IPS-18c (cell line): ENCODE data around the gene MLPH.
A peak's percentile ranks its signal among the peaks of the same experiment; 100 is the strongest.

Source experiments
- H3K4me3 ChIP-seq: 2 replicates; pipeline ENCODE4 v1.7.0; 2013; ENCODE audit warnings: low read depth, mild to moderate bottlenecking, low read length, moderate library complexity; ENCODE audit not compliant: insufficient read depth
- H3K9me3 ChIP-seq: one replicate; pipeline ENCODE4 v1.6.1; 2013; ENCODE audit warnings: mild to moderate bottlenecking, low read length, moderate library complexity; ENCODE audit not compliant: control insufficient read depth, insufficient read depth

Gene MLPH

DNA sequence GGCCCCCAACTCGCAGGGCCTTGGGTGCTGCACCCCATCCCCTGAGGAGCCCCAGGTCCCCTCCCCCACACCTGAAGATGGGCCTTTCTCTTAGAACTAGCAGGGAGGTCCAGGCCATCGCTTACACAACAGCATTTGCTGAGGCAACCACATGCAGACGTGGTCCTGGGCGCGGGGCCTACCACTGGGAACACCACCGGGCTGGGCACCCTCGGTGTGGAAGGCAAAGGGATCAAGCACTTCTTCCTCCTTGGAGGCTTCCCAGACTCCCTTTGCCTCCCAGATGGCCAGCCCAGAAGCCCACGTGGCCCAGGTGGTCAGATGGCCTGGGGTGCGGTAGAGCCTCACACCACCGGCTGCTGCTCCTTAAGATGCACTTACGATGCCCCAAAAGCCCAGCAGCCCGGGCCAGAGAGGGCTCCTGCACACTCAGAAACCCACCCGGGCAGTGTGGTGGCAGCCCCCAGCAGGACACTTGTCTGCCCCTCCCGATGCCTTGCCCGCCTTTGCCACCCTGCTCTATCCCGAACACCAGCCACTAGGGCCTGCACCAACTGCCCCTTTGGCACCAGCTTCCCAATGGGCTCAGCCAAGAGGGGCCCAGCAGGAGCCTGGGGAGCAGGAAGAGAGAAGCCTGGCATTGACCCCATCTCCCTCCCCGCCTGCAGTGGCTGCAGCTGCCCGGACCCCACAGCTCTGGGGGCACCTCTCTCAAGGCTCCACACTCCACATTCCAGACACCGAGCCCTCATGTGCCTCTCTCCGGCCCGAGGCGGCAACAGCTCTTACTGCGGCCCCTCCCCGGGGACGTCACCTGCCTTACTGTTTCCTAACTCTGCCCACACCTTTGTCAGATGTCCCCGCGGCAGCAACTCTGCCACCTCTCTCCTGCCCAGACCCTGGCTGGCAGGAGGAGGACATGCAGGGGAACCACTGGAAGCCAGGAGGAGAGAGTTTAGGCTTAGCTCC, 13.9 kb upstream of the MLPH start:
- Histone ChIP-seq H3K9me3 (no peaks in the 10 kb centered on the region), H3K4me3 (no peak overlapping the region)

DNA sequence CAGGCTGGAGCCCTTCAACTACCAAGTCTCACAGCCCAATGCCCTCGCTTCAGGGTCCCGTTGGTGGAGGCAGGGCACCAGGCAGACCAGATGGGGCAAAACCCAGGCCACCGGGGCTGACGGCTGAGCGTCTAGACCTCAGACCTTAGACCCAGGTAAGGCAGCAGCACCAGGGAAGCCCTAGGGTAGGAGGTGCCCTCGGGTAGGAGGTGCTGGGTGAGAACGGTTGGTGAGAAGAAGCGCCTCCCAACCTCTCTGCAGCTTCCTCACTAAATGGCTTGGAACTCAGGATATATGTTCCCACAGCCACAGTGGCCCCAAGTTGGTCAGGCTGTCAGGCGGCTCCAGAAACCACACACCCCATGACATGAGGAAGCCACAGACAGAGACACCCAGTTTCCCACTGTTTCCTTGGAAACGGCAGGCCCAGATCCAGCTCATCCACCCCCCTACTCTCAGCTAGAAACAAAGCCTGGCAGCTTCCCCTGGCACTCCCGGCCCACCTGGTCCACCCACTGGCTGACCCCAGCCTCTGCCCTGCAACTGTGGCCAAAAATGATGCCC, 13.1 kb upstream of the MLPH start:
- Histone ChIP-seq H3K4me3 (no peak overlapping the region), H3K9me3 (no peaks in the 10 kb centered on the region)

DNA sequence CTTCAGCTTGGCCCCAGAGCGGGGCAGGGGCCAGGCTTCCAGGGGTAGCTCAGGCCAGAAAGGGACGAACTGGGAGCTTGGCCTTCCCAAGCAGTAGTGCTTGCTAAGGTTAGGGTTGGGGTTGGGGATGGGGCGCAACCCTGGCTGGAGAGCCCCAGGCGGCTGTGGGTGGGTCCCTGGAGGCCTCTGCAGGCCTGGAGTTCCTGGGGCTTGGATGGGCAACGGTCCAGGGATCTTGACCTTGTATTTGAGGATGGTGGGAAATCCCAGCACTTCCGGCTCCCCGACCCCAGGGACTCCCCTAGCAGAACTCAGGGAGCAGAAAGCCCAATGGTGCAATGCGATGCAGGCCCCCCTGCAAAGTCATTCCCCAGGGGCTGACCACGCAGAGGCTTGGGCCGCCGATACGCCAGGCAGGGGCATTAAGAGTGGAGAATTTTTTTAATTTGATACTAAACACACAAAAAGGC, 12.6 kb upstream of the MLPH start:
- Histone ChIP-seq H3K4me3 (peak overlapping the region; percentile 76), H3K9me3 (no peaks in the 10 kb centered on the region)

GRCh38 chr2:237474931-237475703, 11.9 kb upstream of the MLPH start:
- Histone ChIP-seq H3K4me3 (peak overlapping the region; percentile 76), H3K9me3 (no peaks in the 10 kb centered on the region)

DNA sequence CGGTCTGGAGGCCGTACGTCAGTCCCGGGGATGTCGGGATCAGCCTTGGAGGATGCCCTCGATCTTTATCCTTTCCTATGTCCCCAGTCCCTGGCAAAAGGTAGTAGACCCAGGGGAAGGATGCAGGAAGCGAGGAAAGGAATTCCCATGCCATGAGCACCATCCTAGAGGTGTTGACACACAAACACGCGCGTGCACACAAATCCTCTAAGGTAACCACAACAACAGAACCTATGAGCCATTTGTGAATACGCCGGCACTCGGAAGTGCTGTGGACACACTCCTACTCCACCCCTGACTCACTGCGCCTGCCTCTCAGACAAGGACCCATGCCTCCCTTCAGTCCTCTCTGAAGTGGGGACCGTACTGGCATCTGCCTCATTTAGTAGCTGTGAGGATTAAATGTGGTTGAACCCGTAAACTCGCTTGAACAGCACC, 11.3 kb upstream of the MLPH start:
- Histone ChIP-seq H3K9me3 (no peaks in the 10 kb centered on the region), H3K4me3 (peak overlapping the region; percentile 76)

DNA sequence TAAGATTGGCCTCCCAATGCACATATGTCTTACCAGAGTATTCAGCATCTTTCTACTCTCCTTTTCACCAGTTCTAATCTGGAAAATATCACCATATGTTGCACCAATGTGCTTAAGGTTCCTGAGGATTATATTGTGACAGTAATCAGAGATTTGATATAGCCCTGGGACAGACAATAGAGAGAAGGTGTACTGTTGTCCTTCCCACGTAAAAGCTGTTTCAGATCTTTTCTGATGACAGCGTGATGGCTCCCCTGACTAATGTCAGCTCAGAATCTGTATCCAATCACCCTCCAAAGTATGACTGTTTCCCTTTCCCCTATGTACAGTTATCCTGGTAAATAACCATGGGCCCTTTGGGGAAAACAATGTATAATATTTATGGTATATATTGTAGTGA, 9.0 kb upstream of the MLPH start:
- no peaks in the 10 kb centered on the region for H3K9me3 ChIP-seq
- H3K4me3 ChIP-seq: no peak overlapping the region

DNA sequence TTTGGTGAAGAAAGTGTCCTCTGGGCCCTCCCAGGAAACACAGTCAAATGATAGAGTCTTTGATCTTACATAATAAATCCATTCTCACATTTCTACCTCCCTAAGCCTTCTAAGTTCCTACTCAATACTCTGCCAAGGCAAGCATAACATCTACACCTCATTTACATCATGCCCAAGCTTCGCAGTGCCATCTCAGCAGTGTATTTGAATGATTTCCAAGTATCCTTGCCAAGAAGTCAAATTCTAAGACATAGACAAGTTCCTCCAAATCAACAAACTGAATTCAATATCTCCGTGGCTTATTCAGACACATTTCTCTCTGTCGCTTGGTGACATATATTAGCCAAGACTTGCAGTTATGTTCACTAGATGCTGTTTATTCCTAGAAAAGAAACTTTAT, 8.1 kb upstream of the MLPH start:
- H3K9me3 ChIP-seq: no peaks in the 10 kb centered on the region
- no peak overlapping the region for H3K4me3 ChIP-seq

- H3K4me3 ChIP-seq: no peak overlapping the region
Measured at GRCh38 chr2:237479747-237480146, 7.3 kb upstream of the MLPH start.

DNA sequence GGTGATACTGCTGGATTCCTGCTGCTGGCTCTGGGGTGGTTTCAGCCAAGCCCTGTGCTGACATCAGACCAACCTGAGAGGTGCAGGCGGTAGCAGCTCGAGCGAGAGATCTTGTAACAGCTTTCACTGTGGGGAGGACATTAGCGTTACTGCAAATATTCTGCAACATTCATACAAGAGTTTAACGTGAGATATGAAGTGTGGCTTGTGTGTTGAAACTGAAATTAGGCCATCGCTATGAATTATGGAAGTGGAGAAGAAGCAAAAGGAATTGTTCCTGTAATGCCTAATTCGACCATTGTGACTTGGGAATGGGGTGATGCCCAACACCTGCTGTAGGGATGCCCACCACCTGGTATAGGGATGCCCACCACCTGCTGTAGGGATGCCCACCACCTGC, 6.5 kb upstream of the MLPH start:
- Histone ChIP-seq H3K4me3 (no peak overlapping the region), H3K9me3 (no peaks in the 10 kb centered on the region)

More at GRCh38 chr2:237479747-237480146, 7.3 kb upstream of the MLPH start:
- H3K9me3 ChIP-seq: no peaks in the 10 kb centered on the region

DNA sequence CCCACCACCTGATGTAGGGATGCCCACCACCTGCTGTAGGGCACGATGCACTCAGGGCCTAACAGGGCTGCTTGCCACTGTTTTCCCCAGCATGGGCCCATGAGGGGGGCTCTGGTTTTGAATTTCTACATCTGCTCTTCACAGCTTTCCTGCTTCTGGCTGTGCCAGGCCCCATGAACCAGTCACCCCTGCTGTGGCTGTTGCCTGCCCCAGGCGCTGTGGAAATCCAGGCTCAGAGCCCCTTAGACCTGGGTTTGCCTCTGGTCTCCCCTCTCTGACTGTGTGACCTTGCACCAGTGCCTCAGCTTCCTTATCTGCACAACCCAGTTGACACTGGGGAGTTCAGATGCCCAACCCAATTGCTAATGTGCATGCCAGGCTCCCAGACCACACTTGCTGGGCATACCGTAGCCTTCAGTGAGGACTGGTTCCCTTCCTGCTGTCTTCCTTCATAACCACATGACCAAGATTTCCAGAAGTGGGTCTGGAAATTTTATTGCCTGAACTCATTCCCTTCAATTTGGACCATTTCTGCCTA, 6.0 kb upstream of the MLPH start:
- H3K9me3 ChIP-seq: no peaks in the 10 kb centered on the region
- H3K4me3 ChIP-seq: no peak overlapping the region

DNA sequence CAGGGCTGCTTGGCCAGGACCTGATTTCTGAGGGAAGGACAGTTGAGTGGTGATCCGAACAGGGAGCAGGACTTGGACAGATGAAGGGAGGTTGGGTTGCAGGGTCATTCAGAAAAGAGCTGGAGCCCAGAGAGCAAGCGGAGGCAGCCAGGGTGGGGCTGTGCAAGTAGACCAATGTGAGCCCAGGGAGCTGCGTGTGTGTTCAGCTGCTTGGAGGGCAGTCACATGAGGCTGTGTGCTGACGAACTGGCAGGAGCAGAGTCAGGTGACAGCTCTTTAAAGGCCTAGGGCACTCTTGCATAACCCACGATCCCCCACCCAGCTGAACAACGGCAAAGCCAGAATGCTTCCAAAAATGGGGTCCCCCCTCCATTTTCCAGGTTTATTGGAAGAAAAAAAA, 4.6 kb upstream of the MLPH start:
- no peak overlapping the region for H3K4me3 ChIP-seq
- no peaks in the 10 kb centered on the region for H3K9me3 ChIP-seq

- Histone ChIP-seq H3K4me3 (no peak overlapping the region), H3K9me3 (no peaks in the 10 kb centered on the region)
Measured at GRCh38 chr2:237483018-237483731, 3.9 kb upstream of the MLPH start.

DNA sequence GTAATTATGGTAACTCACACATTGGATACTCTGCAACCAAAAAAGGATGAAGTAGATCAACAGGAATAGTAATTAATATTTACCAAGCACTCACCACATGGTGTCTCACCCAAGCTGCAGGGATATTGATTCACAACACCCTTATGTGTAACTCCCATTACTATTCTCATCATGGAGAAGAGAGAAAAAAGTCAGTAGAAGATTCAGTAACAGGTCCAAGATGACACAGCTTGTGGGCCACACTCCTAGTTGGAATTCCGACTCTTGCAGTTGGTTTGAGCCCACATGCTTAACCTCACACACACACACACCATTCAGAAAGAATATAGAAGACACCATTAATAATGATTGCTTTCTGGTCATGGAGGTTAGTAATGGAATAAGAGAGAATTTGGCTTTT, 1.7 kb upstream of the MLPH start:
- H3K9me3 ChIP-seq: no peaks in the 10 kb centered on the region
- no peak overlapping the region for H3K4me3 ChIP-seq

GRCh38 chr2:237485844-237486243, 1.2 kb upstream of the MLPH start:
- H3K9me3 ChIP-seq: no peaks in the 10 kb centered on the region
- H3K4me3 ChIP-seq: peak overlapping the region; percentile 69; the same call in 1 of the 2 replicates

GRCh38 chr2:237486334-237486818, 675 bp upstream of the MLPH start:
- H3K4me3 ChIP-seq: peak overlapping the region; percentile 69

GRCh38 chr2:237487496-237487895, 445 bp downstream of the MLPH start:
- Histone ChIP-seq H3K9me3 (peaks cover 10% of the 10 kb centered on the region), H3K4me3 (peak overlapping the region; percentile 69; the same call in 1 of the 2 replicates)

More at GRCh38 chr2:237486334-237486818, 675 bp upstream of the MLPH start:
- peaks cover 5% of the 10 kb centered on the region for H3K9me3 ChIP-seq

DNA sequence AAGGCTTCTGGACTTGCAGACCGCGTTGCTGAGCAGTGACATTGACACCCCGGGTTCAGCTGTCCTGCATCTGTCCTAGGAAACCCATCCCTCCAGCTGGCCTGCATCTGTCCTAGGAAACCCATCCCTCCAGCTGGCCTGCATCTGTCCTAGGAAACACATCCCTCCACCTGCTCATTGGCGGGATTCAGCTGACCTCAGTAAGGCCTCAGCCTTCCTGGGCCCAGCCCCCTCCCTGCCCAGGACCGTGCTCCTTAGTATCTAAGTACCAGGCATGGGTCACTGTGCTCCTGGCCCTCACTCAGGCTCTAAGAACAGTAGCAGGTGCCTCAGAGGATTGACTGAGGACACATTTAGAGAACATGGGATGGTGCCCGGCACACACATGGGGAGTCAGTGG, 1.2 kb downstream of the MLPH start:
- Histone ChIP-seq H3K4me3 (no peak overlapping the region), H3K9me3 (peaks cover 10% of the 10 kb centered on the region)
